ENCODE results near the gene FSIP1. TPM values are rescaled to one million over a fixed set of nuclear protein-coding genes. Genes with fewer than 3 reads are reported as not detected.

FSIP1 gene
- total and polyA plus RNA-seq, 12 donors = 0.15 to 4.4 (median 0.89) TPM

- Histone ChIP-seq H3K4me1 (peaks cover 0 to 52% (median 20%) of the 10 kb centered on the region in 9 donors), H3K27me3 (no peaks in the 10 kb centered on the region), H3K9me3 (no peaks in the 10 kb centered on the region), H3K36me3 (no peaks in the 10 kb centered on the region), H3K27ac (peak overlapping the region in 5 of 10 donors; percentile 5 to 84 (median 81)), H3K4me3 (peak overlapping the region in 1 of 10 donors; percentile 90)
- WGBS, 2 donors = 49 to 62% methylated on average over 4 of the region's 4 CpGs
- intact Hi-C loops (cut with DNase I) = loop anchor here in 7 of 10 donors (10.0 kb wide), 3 partner anchors 151 to 251 kb away; partner anchors contain the start of genes SRP14 (in 3 of the 7) and EIF2AK4 (in 2 of the 7)
- TF ChIP-seq CTCF (IDR thresholded peaks at IDR 0.05) = no peak
- DNase-seq (no peak), ATAC-seq (no peak)
These were observed 1.5 kb upstream of the FSIP1 start for GRCh38 chr15:39784125-39784524.

GRCh38 chr15:39783244-39783820 lies 691 bp upstream of the FSIP1 start:
- intact Hi-C loops (cut with DNase I) = loop anchor here in 7 of 10 donors (10.0 kb wide), 3 partner anchors 151 to 251 kb away; partner anchors contain the start of genes SRP14 (in 3 of the 7) and EIF2AK4 (in 2 of the 7)
- H3K27me3 ChIP-seq = no peaks in the 10 kb centered on the region
- WGBS, 2 donors = 3% methylated on average over 10 of the region's 10 CpGs
- peak overlapping the region; percentile 47 to 90 (median 75) for H3K4me3 ChIP-seq
- ATAC-seq = peak in 1 of 8 donors; percentile 10
- no peaks in the 10 kb centered on the region for H3K9me3 ChIP-seq
- H3K36me3 ChIP-seq = no peaks in the 10 kb centered on the region
- no peak for DNase-seq
- peaks cover 0 to 52% (median 20%) of the 10 kb centered on the region in 9 donors for H3K4me1 ChIP-seq
- peak overlapping the region in 9 of 10 donors; percentile 58 to 90 (median 79) for H3K27ac ChIP-seq
- TF ChIP-seq CTCF (IDR thresholded peaks at IDR 0.05) = no peak

GRCh38 chr15:39781967-39782302 lies 706 bp downstream of the FSIP1 start:
- no peaks in the 10 kb centered on the region for H3K9me3 ChIP-seq
- 68 to 78% methylated on average over 2 of the region's 2 CpGs for WGBS, 2 donors
- H3K27me3 ChIP-seq = no peaks in the 10 kb centered on the region
- intact Hi-C loops (cut with DNase I) = loop anchor here in 7 of 10 donors (10.0 kb wide), 3 partner anchors 153 to 253 kb away; partner anchors contain the start of genes SRP14 (in 3 of the 7) and EIF2AK4 (in 2 of the 7)
- no peak for TF ChIP-seq CTCF (IDR thresholded peaks at IDR 0.05)
- H3K36me3 ChIP-seq = no peaks in the 10 kb centered on the region
- H3K4me3 ChIP-seq = peak overlapping the region in 9 of 10 donors; percentile 47 to 90 (median 73)
- H3K4me1 ChIP-seq = peaks cover 0 to 43% (median 14%) of the 10 kb centered on the region in 9 donors
- DNase-seq (no peak), ATAC-seq (no peak)
- H3K27ac ChIP-seq = peak overlapping the region in 8 of 10 donors; percentile 1 to 90 (median 68)

GRCh38 chr15:39781147-39781966 lies 1.3 kb downstream of the FSIP1 start:
- no peaks in the 10 kb centered on the region for H3K9me3 ChIP-seq
- ATAC-seq = no peak
- H3K27ac ChIP-seq = peak overlapping the region in 1 of 10 donors; percentile 42
- TF ChIP-seq CTCF (IDR thresholded peaks at IDR 0.05) = no peak
- H3K36me3 ChIP-seq = no peaks in the 10 kb centered on the region
- H3K4me3 ChIP-seq = peak overlapping the region in 1 of 10 donors; percentile 73
- H3K4me1 ChIP-seq = peaks cover 0 to 43% (median 14%) of the 10 kb centered on the region in 9 donors
- 87 to 95% methylated on average over 4 of the region's 4 CpGs for WGBS, 2 donors
- DNase-seq = no peak
- H3K27me3 ChIP-seq = no peaks in the 10 kb centered on the region
- intact Hi-C loops (cut with DNase I) = loop anchor here in 7 of 10 donors (10.0 kb wide), 3 partner anchors 153 to 253 kb away; partner anchors contain the start of genes SRP14 (in 3 of the 7) and EIF2AK4 (in 2 of the 7)

All from heart right ventricle (tissue), 16 donors.